ENCODE results near the gene USF1.
"Not testable (repeated sequence)": the region's sequence is repeated elsewhere in the genome, so short reads cannot be mapped to it uniquely, and the experiment has no call there.

USF1 gene

GRCh38 chr1:161018631-161018930, 27.2 kb downstream of the USF1 start:
- DNase-seq, result no peak

- DNase-seq, result no peak
Measured at GRCh38 chr1:161017756-161018630, 27.8 kb downstream of the USF1 start.

- not testable (repeated sequence) for DNase-seq
Measured at GRCh38 chr1:161017181-161017580, 28.6 kb downstream of the USF1 start.

- DNase-seq, result not testable (repeated sequence)
Measured at GRCh38 chr1:161016683-161017082, 29.1 kb downstream of the USF1 start.

- no peak for DNase-seq
Measured at GRCh38 chr1:161013488-161014230, 32.1 kb downstream of the USF1 start.

GRCh38 chr1:161013131-161013487, 32.7 kb downstream of the USF1 start:
- DNase-seq, result no peak

GRCh38 chr1:161012420-161012819, 33.4 kb downstream of the USF1 start:
- DNase-seq, result no peak

- no peak for DNase-seq
Measured at GRCh38 chr1:161009602-161010211, 36.1 kb downstream of the USF1 start.

GRCh38 chr1:161008869-161009510, 36.8 kb downstream of the USF1 start:
- DNase-seq, result no peak

- DNase-seq, result no peak
Measured at GRCh38 chr1:161007369-161007768, 38.4 kb downstream of the USF1 start.

GRCh38 chr1:161006563-161006962, 39.2 kb downstream of the USF1 start:
- no peak for DNase-seq

- DNase-seq, result no peak
Measured at GRCh38 chr1:161001525-161001924, 44.3 kb downstream of the USF1 start.

GRCh38 chr1:161000736-161001480, 44.9 kb downstream of the USF1 start:
- DNase-seq, result no peak

- DNase-seq, result no peak
Measured at GRCh38 chr1:160999376-160999775, 46.4 kb downstream of the USF1 start.

GRCh38 chr1:160997323-160998038, 48.3 kb downstream of the USF1 start:
- no peak for DNase-seq

- DNase-seq, result no peak
Measured at GRCh38 chr1:160996178-160996577, 49.6 kb downstream of the USF1 start.

GRCh38 chr1:160993544-160994193, 52.1 kb downstream of the USF1 start:
- no peak for DNase-seq

GRCh38 chr1:160992036-160992435, 53.7 kb downstream of the USF1 start:
- not testable (repeated sequence) for DNase-seq

Data from activated gamma-delta T cell (primary cell).